ENCODE results near the gene CREBRF.

GRCh38 chr5:173144200-173145176 is 88.3 kb downstream of the CREBRF start, which contains the start of gene BNIP1:
- peak; percentile 88 to 96 (median 95) for TF ChIP-seq CTCF (IDR thresholded peaks at IDR 0.05 in 2 of 3, conservative IDR thresholded peaks at IDR 0.05 in 1 of 3; ENCODE audit: insufficient read depth in 2 of 3, low read depth in 1 of 3, low read length in 3 of 3)
- peak; percentile 92 for TF ChIP-seq HDAC2 (IDR thresholded peaks at IDR 0.05)
- no peak for TF ChIP-seq SRSF7 (optimal IDR thresholded peaks at IDR 0.05; ENCODE audit: low read depth, low read length)
- no peak; the same call in 1 of the 2 replicates for TF ChIP-seq CBFA2T3 (IDR thresholded peaks at IDR 0.05)
- peak; percentile 74 for TF ChIP-seq MAX (CRISPR knock-in tag; IDR thresholded peaks at IDR 0.05)
- no peak for TF ChIP-seq TCF7L2 (IDR thresholded peaks at IDR 0.05; ENCODE audit: low read depth, low read length)
- no peak for TF ChIP-seq HNRNPH1 (optimal IDR thresholded peaks at IDR 0.05; ENCODE audit: low read depth, low read length)
- no peak for TF ChIP-seq ZBTB2 (IDR thresholded peaks at IDR 0.05)
- TF ChIP-seq PATZ1 (CRISPR knock-in tag; IDR thresholded peaks at IDR 0.05; ENCODE audit: borderline replicate concordance): no peak
